ENCODE results near the gene NRG2. TPM values are rescaled to one million over a fixed set of nuclear protein-coding genes. Genes with fewer than 3 reads are reported as not detected.
A peak's percentile ranks its signal among the peaks of the same experiment; 100 is the strongest.

The NRG2 gene
- total RNA-seq, 1 donor = under 0.01 TPM

- no peak for DNase-seq (ENCODE audit: low read depth in 2 of 3, low spot score in 2 of 3)
Observed at GRCh38 chr5:139885172-139885856, 157.8 kb downstream of the NRG2 start.

DNA sequence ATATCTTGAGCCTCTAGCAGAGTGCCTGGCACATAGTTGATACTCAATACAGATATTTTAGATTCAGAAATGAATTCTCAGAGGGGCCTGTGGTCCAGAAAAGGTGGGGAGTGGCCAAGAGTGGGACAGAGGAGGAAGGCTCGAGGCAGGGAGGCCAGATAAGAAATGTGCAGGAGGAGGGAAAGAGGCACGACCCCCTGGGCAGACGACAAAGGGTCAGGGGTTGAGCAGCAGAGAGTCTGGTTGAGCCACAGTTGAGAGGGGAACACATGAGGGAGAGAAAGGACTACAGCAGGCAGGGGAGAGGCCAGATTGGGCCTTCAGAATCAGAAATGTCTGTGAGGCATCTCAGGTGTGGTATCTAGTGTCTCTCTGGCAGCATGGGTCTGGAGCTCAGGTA is 158.4 kb downstream of the NRG2 start:
- no peak for DNase-seq (ENCODE audit: low read depth in 2 of 3, low spot score in 2 of 3)

DNA sequence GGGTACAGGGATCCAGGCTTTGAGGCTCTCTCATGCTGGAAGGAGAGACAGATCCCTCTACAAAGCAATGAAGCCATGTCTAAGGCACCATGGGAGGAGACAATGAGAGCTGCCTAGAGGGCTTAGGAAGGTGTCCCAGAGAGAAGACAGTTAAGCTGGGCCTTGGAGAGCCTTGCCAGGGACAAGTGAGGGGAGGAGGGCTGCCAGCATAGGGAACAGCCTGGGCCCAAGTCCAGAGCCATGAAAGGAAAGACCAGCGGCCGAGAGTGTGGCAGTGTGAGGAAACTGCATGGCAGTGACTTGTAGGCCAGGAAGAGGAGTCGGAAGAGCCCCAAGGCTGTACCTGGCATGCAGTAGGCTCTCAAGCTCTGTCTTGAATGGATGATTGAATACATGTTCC is 159.0 kb downstream of the NRG2 start:
- DNase-seq (ENCODE audit: low read depth in 2 of 3, low spot score in 2 of 3) = no peak

- DNase-seq (ENCODE audit: low read depth in 2 of 3, low spot score in 2 of 3) = no peak
Observed at GRCh38 chr5:139882961-139883539, 160.0 kb downstream of the NRG2 start.

- DNase-seq (ENCODE audit: low read depth in 2 of 3, low spot score in 2 of 3) = no peak
Observed at GRCh38 chr5:139882316-139882715, 160.8 kb downstream of the NRG2 start.

DNA sequence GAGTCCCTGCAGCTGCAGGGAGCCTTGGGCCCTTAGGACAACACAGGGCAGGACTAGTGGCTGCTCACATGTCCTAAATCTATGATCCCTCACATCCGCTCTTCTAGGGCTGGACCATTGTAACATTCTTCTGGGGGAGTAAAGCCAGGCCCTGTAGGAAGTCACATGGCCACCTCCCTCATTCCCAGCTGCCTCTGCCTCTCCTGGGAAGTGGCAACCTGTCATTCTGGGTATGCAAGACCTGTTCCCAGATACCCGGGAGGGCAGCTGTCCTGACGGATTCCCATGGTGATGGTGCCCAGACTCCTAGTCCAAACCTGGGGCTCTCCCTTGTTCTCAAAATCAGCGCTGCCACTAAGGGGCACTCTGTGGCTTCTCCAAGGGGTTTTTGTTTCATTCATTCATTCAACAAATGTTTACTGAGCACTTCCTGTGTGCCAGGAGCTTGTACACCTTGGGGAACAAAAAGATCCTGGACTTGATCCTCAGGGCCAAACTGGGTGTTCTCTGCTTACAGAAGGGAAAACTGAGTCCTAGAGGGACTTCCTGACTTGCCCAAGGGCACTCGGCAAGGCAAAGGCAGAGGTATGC is 161.9 kb downstream of the NRG2 start:
- DNase-seq (ENCODE audit: low read depth in 2 of 3, low spot score in 2 of 3) = no peak

DNA sequence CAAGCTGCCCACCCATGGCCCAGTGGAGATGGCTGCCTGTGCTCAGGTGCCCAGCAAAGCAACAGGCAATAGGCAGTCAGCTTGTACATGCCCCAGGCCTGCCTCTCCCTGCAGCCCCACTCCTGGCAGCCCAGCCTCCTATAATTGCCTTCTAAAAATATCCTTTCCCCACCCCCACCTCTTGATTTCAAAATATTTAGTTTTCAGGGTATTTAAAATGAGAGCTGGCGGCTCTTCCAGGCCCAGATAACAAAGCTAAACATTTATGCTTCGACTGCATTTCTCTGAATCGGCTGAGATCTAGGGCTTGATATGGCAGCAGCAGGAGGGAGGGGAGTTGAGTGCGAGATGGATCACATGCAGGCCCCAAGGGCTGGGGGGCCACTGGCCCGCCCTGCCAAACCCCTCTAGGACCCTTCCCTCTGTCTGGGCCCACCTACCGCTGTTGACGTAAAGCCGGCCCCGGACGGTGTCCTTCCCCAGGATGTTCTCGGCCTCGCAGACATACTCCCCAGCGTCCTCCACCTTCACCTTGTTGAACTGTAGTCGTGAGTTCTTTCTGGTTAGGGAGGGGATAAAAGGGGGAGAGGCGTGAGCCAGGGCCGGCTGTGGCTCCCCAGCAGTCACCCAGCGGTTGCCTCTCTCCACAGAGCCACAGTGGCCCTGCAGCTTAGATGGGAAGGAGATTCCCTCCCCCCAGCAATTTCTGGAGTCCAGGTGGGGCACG is 162.5 kb downstream of the NRG2 start:
- no peak for DNase-seq (ENCODE audit: low read depth in 2 of 3, low spot score in 2 of 3)

DNA sequence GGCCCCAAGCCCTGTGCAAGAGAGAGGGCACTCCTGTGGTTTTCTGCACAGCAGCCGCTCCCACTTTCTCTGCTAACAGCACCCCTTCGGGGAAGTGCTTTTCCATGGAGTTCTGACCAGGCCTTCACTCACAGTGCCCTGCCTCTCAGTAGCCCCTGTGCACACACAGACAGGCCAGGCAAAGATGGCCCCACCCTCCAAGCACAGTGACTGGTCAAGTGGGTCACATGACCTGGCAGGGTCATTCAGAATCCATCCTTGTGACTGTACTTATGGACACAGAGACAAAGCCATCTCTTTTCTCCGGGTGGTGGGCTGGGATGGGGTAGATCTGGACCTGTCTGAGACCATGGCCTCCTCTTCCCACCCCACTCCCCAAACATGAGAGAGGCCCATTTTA is 165.0 kb downstream of the NRG2 start:
- no peak for DNase-seq (ENCODE audit: low read depth in 2 of 3, low spot score in 2 of 3)

GRCh38 chr5:139877129-139877597 is 165.9 kb downstream of the NRG2 start:
- peak in 2 of 3 donors; percentile 14 to 19 for DNase-seq (ENCODE audit: low read depth in 2 of 3, low spot score in 2 of 3)

DNA sequence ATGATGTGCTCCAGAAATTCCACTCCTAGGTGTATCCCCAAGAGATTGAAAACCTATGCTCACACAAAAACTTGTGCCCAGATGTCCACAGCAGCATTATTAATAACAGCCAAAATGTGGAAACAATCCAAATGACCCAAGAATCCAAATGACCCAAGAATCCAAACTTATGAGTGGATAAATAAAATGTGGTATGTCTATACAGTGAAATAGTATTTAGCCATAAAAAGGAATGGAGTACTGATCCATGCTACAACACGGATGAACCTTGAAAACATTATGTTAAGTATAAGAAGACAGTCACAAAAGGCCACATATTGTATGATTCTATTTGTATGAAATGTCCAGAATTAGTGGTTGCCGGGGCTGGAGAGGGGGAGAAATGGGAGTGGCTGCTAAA is 167.1 kb downstream of the NRG2 start:
- DNase-seq (ENCODE audit: low read depth in 2 of 3, low spot score in 2 of 3) = no peak

DNA sequence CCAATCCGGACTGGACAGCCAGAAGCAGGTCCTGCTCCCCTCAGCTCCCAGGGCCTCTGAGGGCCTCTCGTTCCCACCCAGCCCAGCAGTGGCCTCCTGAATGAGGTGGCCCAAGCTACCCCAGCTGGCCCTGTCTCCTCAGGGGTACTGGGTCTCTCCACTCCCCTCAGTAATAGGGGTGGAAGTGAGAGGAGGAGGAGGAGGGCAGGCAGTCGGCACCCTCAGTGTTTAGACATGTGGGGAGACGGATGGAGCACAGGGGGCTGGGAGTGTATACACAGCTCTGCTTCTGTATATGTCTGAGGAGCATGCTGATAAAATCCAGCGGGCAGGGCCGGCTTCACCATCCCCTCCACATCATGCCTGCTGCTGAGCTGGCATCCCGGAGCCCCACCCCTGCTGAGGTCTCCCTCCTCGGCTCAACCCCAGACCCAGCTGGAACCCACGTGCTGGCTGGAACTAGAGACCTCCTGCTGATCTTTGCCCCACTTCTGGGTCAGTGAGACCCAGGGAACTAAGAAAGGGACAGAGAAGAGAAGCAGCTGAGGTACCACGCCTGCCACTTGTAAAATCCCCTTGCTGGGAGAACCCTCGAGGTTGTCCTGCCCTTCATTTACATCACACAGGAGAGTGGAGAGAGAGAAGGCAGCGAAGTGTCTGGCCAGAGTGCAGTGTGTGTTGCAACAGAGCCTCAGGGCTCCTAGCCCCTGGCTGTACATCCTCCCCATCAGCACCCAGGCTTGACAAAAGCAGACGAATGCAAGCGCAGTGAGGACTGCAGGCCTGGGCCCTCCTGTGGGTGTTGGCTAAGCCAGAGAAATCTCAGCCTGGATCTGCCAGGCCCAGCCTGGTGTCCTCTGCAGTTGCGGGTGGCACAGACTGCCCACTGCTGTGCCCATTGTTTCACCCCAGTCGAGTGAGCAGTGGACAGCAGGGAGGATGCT is 170.0 kb downstream of the NRG2 start:
- no peak for DNase-seq (ENCODE audit: low read depth in 2 of 3, low spot score in 2 of 3)

GRCh38 chr5:139872052-139872766 is 170.9 kb downstream of the NRG2 start:
- DNase-seq (ENCODE audit: low read depth in 2 of 3, low spot score in 2 of 3) = no peak

DNA sequence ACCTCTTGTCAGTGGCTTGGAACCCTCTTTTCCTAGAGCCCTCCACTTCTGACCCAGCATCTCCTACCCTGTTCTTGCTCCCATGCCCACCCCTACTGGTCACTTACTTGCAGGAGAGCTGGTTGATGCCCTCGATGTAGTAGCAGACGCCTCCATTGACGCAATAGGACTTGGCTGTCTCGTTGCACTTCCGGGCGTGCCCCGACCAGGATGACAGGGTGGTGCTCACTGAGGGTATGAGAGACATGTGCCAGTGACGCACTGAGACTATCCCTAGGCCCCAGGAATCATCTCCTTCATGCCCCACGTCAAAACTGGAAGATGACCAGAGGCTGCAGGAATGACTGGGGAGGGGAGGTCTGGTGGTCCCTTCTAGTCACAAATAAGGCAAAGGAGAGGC is 171.5 kb downstream of the NRG2 start:
- no peak for DNase-seq (ENCODE audit: low read depth in 2 of 3, low spot score in 2 of 3)

DNA sequence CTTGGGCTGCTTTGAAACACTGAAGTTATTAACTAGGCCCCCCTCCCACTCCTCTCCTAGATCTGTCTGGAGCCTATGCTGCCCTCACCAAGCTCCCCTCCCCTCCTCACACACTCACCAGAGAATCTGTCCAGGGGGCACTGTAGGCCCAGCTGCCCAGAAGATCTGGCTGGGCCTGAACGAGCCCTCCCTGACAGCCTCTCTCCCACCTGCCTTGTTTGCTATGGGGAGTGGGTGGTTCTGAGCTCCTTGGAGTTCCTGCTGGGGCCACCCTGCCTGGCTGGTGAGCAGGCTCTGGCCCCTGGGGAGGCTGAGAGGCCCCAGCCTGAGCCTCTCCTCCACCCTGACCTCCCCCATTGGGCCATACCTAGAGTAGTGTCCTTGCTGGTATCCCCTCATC is 172.4 kb downstream of the NRG2 start:
- DNase-seq (ENCODE audit: low read depth in 2 of 3, low spot score in 2 of 3) = no peak

- DNase-seq (ENCODE audit: low read depth in 2 of 3, low spot score in 2 of 3) = no peak
Observed at GRCh38 chr5:139869042-139869790, 173.9 kb downstream of the NRG2 start.

DNA sequence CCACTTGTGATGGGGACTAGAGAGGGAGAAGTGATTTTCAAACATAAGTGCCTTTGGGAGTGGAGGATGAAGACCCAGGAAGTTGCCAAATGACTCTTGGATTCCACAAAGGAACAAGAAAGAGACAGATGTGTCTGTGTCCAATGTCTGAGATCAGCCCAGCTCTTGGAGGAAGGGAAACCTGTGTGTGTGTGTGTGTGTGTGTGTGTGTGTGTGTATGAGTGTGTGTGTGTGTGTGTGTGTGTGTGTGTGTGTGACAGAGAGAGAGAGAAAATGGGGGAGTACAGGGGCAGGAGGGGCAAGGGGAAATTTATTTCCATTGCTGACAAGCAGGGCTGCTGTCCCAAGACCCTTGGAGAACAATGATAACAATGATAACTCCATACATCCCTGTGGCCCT is 175.5 kb downstream of the NRG2 start:
- no peak for DNase-seq (ENCODE audit: low read depth in 2 of 3, low spot score in 2 of 3)

DNA sequence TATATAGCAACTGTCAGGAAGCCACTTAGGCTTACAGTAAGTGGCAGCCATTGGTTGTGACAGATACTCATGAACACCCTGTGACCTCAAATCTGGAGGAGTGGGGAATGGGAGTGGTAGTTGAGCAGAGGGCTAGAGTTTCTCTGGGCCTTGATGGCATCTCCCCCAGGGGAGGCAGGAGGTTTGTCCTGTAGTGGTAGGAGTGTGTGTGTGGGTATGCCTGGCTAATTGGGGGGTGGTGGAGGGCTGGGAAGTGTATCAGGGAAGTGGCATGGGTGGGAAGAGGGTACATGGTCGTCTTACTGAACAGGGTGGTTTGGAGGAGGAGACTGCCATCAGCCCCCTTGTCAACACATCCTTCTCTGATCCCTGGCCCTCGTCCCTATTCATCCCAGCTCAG is 176.0 kb downstream of the NRG2 start:
- DNase-seq (ENCODE audit: low read depth in 2 of 3, low spot score in 2 of 3) = no peak

DNA sequence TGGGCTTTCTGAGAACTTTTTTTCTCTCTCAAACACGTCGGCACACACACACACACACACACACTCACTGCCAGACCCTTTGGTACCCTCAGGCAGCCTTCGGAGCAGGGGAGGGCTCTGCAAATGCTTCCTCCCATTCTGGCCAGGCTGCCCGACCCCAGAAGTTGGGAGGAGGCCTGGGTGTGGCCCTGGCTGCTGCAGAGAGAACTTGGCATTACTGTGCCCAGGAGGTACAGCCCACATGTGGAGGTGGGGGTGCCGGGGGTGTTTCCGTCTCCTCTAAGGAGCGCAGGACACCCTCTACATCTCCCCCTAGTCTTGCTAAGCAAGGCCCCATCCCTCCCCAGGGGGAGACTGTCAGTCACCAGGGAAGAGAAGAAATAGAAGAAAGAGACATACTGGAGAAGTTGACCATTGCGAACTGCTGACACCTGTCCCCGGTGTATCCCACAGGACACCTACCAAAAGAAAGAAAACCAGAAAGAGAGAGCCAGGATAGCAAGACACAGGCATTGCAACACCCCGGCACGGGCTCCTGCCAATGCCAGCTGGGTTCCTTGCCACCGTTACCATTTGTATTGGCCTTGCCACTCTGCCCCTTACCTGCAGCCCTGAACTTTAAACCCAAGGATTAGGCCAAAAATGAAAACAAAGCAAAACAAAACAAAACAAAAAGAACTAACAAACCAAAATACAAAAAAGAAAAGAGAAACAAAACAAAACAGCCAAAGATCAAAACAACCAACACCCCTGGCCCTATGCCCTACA is 178.2 kb downstream of the NRG2 start:
- no peak for DNase-seq (ENCODE audit: low read depth in 2 of 3, low spot score in 2 of 3)
